ENCODE results near the gene XIAP.

XIAP gene

DNA sequence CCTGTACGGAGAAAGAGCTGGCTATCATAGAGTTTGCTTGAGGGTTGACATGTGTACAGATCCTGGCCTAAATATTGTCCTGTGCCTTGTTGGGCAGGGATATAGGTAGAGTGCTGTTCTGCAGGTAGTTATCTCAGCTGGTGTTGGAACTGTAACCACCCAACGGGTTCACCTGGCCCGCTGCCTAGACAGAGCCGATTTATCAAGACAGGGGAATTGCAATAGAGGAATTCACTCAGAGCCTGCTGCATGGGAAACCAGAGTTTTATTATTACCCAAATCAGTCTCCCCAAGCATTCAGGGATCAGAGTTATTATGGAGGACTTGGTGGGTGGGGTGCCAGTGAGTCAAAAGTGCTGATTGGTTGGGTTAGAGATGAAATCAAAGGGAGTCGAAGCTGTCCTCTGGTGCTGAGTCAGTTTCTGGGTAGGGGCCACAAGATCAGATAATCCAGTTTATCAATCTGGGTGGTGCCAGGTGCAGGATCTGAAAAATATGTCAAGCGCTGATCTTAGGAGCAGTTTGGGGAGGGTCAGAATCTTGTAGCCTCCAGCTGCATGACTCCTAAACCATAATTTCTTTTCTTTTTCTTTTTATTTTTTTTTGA lies 42.5 kb upstream of the XIAP start:
- Histone ChIP-seq H3K36me3 (ENCODE audit: low read length) (no peaks in the 10 kb centered on the region), H3K79me2 (ENCODE audit: insufficient read depth, low read length) (no peaks in the 10 kb centered on the region), H3K4me2 (ENCODE audit: low read depth, low read length, poor library complexity, severe bottlenecking) (no peak overlapping the region), H4K20me1 (ENCODE audit: low read depth, low read length) (no peaks in the 10 kb centered on the region), H3K27me3 (ENCODE audit: low read length) (no peaks in the 10 kb centered on the region), H3K9ac (ENCODE audit: low read length) (no peak overlapping the region), H3K27ac (ENCODE audit: low read depth, low read length) (no peak overlapping the region), H3K4me3 (ENCODE audit: insufficient read depth, low read length, poor library complexity, severe bottlenecking) (no peak overlapping the region), H3F3A (ENCODE audit: insufficient read depth) (no peaks in the 10 kb centered on the region), H3K9me2 (replicated peaks; ENCODE audit: insufficient read depth, low read length) (no peaks in the 10 kb centered on the region), H3K9me3 (ENCODE audit: insufficient read depth, low read length) (no peaks in the 10 kb centered on the region), H2AFZ (ENCODE audit: low read depth, low read length, severe bottlenecking) (no peak overlapping the region)
- TF ChIP-seq, protein P1, sequence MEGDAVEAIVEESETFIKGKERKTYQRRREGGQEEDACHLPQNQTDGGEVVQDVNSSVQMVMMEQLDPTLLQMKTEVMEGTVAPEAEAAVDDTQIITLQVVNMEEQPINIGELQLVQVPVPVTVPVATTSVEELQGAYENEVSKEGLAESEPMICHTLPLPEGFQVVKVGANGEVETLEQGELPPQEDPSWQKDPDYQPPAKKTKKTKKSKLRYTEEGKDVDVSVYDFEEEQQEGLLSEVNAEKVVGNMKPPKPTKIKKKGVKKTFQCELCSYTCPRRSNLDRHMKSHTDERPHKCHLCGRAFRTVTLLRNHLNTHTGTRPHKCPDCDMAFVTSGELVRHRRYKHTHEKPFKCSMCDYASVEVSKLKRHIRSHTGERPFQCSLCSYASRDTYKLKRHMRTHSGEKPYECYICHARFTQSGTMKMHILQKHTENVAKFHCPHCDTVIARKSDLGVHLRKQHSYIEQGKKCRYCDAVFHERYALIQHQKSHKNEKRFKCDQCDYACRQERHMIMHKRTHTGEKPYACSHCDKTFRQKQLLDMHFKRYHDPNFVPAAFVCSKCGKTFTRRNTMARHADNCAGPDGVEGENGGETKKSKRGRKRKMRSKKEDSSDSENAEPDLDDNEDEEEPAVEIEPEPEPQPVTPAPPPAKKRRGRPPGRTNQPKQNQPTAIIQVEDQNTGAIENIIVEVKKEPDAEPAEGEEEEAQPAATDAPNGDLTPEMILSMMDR (IDR thresholded peaks at IDR 0.05; ENCODE audit: insufficient read depth, low read length, poor library complexity, severe bottlenecking): no peak
- no peak for TF ChIP-seq EZH2phosphoT487 (conservative IDR thresholded peaks at IDR 0.05; ENCODE audit: low read length)

DNA sequence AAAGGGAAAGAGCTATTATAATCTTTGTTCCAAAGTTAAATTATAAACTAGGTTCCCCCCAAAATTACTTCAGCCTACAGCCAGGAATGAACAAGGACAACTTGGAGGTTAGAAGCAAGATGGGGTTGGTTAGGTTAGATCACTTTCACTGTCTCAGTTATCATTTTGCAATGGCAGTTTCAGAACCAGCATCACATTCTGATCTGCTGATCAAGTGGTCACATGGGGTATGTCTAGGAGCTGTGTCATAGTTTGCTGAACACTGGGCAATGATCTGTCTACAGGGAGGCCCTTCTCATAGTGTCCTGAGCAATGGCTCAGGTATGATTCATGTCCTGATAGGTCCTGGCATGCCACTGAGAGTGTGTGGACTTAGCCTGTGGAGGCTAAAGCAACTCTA lies 41.6 kb upstream of the XIAP start:
- Histone ChIP-seq H3K27ac (ENCODE audit: low read depth, low read length) (no peak overlapping the region), H4K20me1 (ENCODE audit: low read depth, low read length) (no peaks in the 10 kb centered on the region), H3K9me2 (replicated peaks; ENCODE audit: insufficient read depth, low read length) (no peaks in the 10 kb centered on the region), H3K9ac (ENCODE audit: low read length) (no peak overlapping the region), H3K9me3 (ENCODE audit: insufficient read depth, low read length) (no peaks in the 10 kb centered on the region), H2AFZ (ENCODE audit: low read depth, low read length, severe bottlenecking) (no peak overlapping the region), H3K27me3 (ENCODE audit: low read length) (no peaks in the 10 kb centered on the region), H3K4me3 (ENCODE audit: insufficient read depth, low read length, poor library complexity, severe bottlenecking) (no peak overlapping the region), H3K4me2 (ENCODE audit: low read depth, low read length, poor library complexity, severe bottlenecking) (no peak overlapping the region), H3K79me2 (ENCODE audit: insufficient read depth, low read length) (no peaks in the 10 kb centered on the region), H3F3A (ENCODE audit: insufficient read depth) (no peaks in the 10 kb centered on the region), H3K36me3 (ENCODE audit: low read length) (no peaks in the 10 kb centered on the region)
- TF ChIP-seq, protein P1 (IDR thresholded peaks at IDR 0.05; ENCODE audit: insufficient read depth, low read length, poor library complexity, severe bottlenecking): no peak
- no peak for TF ChIP-seq EZH2phosphoT487 (conservative IDR thresholded peaks at IDR 0.05; ENCODE audit: low read length)

GRCh38 chrX:123822965-123823364 lies 36.9 kb upstream of the XIAP start:
- TF ChIP-seq, protein P1 (IDR thresholded peaks at IDR 0.05; ENCODE audit: insufficient read depth, low read length, poor library complexity, severe bottlenecking): no peak
- no peak for TF ChIP-seq EZH2phosphoT487 (conservative IDR thresholded peaks at IDR 0.05; ENCODE audit: low read length)
- Histone ChIP-seq H3K9me2 (replicated peaks; ENCODE audit: insufficient read depth, low read length) (no peaks in the 10 kb centered on the region), H3K27ac (ENCODE audit: low read depth, low read length) (no peak overlapping the region), H3K27me3 (ENCODE audit: low read length) (no peaks in the 10 kb centered on the region), H3K4me3 (ENCODE audit: insufficient read depth, low read length, poor library complexity, severe bottlenecking) (no peak overlapping the region), H3K79me2 (ENCODE audit: insufficient read depth, low read length) (no peaks in the 10 kb centered on the region), H4K20me1 (ENCODE audit: low read depth, low read length) (no peaks in the 10 kb centered on the region), H3K9ac (ENCODE audit: low read length) (no peak overlapping the region), H2AFZ (ENCODE audit: low read depth, low read length, severe bottlenecking) (no peak overlapping the region), H3K4me2 (ENCODE audit: low read depth, low read length, poor library complexity, severe bottlenecking) (no peak overlapping the region), H3K9me3 (ENCODE audit: insufficient read depth, low read length) (no peaks in the 10 kb centered on the region), H3F3A (ENCODE audit: insufficient read depth) (no peaks in the 10 kb centered on the region), H3K36me3 (ENCODE audit: low read length) (no peaks in the 10 kb centered on the region)

Data from SU-DHL-6 (cell line).